CD4-positive, alpha-beta T cell treated with Interleukin-17A for 1 hour (primary cell): ENCODE results near the gene SEC61B.
"Not testable (repeated sequence)": the region's sequence is repeated elsewhere in the genome, so short reads cannot be mapped to it uniquely, and the experiment has no call there.

Experiments used
- DNase-seq: peaks from one replicate; pipeline ENCODE4 v3.0.0-alpha.2; 2020

Gene SEC61B

GRCh38 chr9:99192786-99193465 is 29.2 kb upstream of the SEC61B start:
- no peak for DNase-seq

GRCh38 chr9:99193466-99193821 is 28.6 kb upstream of the SEC61B start:
- DNase-seq: no peak

GRCh38 chr9:99196484-99196883 is 25.6 kb upstream of the SEC61B start:
- DNase-seq: not testable (repeated sequence)

DNA sequence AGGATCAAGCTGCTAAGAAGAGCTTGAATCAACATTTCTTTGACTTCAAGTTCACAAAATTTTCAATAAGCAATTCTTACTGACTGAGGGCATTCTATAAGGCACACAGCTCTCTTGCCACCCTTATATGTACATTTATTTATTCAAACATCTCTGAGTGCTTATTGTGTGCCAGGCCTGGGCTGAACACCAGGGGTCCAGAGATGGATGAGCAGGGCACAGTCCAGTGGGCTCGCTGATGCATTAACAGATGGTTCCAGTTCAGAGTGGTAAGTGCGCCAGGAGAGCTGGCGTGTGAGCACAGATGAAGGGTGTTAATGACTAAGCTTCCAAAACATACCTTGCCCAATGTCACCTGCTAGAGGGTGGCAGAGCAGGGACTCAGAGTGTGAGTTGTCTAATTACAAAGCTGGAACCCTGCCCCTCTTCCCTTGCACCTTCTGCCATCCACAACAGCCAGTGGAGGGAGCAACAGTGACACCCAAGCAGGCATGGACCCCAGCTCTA is 24.9 kb upstream of the SEC61B start:
- no peak for DNase-seq

DNA sequence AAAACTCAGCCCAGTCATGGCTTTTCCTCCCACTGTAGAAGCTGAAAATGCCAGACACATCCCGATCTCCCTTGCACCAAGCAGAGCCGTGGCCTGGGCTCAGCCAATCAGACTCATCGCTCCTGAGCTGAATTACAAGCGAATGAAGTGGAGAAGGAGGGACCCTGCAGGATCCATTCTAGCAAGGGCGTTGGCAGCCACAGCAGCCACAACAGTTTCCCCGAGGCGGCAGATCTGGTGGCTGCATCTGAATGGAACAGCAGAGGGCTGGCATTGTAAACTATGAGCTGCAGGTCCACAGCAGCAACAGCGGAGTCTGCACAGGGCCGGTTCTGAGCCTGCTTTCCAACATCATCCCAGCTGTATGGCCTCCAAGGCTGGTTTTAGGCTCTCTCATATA is 24.1 kb upstream of the SEC61B start:
- no peak for DNase-seq

DNA sequence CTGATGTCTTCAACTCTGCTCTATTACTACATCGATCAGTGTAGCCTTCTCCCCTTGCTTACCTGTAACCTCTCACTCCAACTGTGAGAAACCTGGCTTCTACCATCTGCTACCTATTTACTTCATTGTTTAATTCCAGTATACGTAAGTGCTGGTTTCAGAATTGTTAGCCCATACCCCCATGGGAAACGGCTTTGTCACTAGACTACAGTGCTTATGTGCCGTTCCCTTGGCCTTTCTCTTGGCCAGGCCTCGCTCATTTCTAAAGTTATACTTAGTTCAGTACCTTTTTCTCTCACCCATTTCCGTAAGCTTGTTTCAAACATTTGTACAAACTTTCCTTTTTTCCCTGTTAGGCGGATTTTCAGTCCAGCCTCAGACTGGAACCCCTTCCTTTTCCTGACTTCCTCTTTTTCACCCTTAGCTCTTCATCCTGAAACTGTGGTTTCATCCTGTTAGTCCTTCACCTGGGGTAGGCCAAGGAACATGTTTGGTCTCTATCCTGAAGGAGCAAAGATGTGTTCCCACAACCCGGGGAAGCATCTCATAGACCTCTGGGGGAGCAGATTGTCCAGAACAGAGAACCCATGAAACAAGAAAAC is 22.0 kb upstream of the SEC61B start:
- DNase-seq: no peak

DNA sequence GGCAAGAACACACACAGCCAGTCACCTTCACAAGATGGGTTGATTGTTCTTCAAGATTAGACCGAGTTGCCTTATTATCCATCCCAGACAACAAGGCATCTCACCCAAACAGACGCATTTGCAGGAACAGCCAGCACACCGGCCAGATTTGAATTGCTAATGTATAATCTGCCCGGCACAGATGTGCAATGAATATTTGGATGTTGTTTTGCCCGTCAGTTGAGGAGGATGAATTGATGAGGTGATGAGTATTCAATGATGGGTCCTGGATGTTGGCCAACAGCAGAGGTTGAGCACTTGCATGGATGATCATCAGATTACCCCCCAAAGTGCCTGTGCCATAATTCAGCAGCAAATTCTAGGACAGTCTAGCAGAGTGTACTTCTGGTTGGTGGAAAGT is 20.5 kb upstream of the SEC61B start:
- no peak for DNase-seq

DNA sequence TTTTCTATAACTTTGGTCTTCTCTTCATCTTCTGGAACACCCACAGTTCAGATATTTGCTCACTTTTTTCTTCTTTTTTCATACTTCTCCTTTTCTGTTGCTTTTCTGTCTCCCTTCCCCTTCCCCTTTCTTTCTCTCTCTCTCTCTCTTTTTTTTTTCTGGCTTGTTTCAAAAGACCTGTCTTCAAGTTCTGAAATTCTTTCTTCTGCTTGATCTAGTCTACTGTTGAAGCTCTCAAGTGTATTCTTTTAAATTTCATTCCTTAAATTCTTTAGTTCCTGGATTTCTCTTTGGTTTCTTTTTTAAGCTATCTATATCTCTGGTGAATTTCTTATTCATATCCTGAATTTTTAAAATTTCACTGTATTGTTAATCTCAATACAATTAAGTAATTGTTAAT is 11.5 kb upstream of the SEC61B start:
- no peak for DNase-seq

GRCh38 chr9:99211746-99212145 is 10.3 kb upstream of the SEC61B start:
- DNase-seq: no peak

DNA sequence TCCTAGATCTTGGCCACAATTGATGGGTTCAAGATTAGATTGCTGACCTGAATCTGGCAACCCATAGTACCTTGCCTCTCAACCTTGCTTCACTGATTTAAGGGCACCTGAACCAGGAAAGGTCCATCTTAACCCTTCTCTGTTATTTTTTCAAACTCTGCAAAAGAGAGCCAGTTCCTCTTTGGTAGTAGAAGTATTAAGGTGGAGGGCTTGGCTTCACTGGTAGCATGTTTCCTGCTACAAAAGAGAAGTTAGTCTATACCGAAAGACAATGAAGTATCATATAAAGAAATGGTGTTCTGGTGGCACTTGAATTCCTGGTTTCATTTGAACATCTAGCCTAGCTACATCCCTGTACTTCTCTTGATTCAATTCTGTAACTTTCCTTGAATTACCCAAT is 8.9 kb upstream of the SEC61B start:
- no peak for DNase-seq

DNA sequence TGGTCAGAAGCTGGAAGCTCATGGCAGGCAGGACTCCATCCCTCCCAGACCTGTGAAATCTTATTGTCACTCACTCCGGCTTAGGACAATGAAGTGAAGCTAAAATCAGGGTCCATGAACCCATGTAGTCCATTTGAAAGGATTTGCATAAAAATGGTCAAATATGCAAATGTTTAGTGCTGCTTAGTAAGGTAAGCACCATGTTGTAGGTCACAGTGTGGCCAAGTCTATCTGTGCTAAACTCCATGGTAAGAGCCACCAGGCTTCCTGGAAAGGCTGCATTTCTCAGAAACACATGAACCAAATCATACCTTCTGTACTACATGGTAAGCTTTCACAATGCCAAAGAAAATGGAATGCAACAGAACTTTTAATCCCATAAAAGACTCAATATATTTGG is 6.0 kb upstream of the SEC61B start:
- DNase-seq: no peak

DNA sequence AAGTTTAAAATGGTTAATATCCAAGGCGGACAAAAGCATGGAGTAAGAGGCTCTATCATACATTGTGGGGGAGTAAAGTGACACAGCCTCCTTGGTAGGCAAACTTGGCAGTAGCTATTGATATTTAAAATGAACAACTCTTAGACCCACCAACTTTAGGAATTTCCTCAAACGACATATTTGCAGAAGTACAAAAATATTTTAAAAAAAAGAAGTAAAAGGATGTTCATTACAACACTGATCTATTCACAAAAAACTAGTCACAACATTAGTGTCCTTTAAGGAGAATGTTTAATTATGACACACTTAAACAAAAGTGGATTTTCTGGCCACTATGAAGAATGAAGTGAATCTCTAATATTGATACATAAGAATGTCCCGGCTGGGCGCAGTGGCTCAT is 2.1 kb upstream of the SEC61B start:
- DNase-seq: no peak

GRCh38 chr9:99221266-99221620 is 839 bp upstream of the SEC61B start:
- DNase-seq: no peak

- DNase-seq: no peak
Measured at GRCh38 chr9:99222416-99223270, 561 bp downstream of the SEC61B start.

- no peak for DNase-seq
Measured at GRCh38 chr9:99224445-99224844, 2.4 kb downstream of the SEC61B start.

GRCh38 chr9:99226054-99226453 is 4.0 kb downstream of the SEC61B start:
- DNase-seq: no peak

GRCh38 chr9:99230206-99230605 is 8.1 kb downstream of the SEC61B start:
- DNase-seq: no peak

GRCh38 chr9:99231711-99232110 is 9.6 kb downstream of the SEC61B start:
- DNase-seq: peak; percentile 16

GRCh38 chr9:99234618-99235017 is 12.5 kb downstream of the SEC61B start:
- DNase-seq: no peak

DNA sequence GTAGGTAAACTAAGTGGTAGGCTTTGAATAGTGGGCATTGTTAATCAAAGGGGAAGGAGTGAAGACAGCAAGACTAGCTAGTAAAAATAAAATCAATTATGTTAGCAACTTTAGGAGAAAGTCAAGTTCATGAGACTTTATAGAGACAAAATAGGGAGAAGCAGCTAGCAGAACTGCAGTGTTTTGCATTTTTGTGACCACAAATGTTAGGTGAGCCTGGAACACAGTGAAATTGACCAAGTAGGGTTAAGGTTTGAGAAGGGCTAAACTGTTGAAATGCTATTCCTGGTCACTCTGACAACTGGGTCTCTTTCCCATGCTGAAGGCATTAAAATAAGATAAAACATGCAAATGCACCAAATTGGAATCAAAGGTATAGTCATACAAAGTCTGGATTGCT is 13.0 kb downstream of the SEC61B start:
- DNase-seq: no peak

- DNase-seq: no peak
Measured at GRCh38 chr9:99235926-99236634, 14.0 kb downstream of the SEC61B start.

DNA sequence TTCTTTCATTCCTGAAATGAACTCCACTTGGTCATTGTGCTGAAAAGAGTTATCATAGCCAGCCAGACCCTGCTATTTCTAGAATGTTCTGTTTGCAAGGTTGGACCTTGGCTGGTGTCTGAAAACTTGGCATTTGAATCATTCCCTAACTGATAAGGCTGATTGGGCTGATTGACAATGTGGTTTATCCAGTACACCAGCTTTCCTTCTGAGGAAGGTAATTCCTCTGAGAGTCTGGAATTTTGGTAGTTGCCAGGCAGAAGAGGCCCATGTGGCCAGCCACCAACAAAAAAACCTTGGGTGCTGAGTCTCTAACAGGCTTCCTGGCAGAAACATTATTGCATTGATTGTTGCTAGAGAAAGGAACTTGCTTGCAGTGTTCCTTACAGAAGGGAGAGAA is 15.3 kb downstream of the SEC61B start:
- no peak for DNase-seq

GRCh38 chr9:99237849-99238248 is 15.8 kb downstream of the SEC61B start:
- not testable (repeated sequence) for DNase-seq
